Activated CD4-positive, alpha-beta T cell treated with anti-CD3 and anti-CD28 coated beads, Interleukin-2, amount 50 U/mL, for 16 hours (primary cell): Measurements from ENCODE around the gene MAP7D1.
"Not testable (repeated sequence)": the region's sequence is repeated elsewhere in the genome, so short reads cannot be mapped to it uniquely, and the experiment has no call there.

Experiments
- DNase-seq: peaks from one replicate; pipeline ENCODE4 v3.0.0-alpha.2; 2020

The MAP7D1 gene

DNA sequence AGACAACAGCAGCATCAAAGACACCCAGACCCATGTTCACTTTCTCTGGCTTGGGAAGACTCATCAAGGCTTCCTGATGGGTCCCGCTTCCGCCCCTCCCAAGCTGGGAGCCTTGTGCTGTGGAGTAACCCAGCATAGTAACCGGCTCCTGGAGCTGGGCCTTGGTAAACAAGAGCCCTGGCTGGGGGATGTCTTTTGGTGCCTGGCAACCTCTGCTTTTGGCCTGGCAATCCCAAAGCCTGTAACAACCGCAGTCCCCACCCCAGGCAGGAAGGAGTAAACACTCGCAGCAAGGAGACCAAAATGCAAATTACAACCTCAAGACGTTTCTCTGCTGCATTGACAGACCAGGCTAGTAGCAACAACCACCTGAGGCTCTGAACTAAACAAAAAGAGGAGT, 51.4 kb downstream of the MAP7D1 start:
- DNase-seq, result no peak

DNA sequence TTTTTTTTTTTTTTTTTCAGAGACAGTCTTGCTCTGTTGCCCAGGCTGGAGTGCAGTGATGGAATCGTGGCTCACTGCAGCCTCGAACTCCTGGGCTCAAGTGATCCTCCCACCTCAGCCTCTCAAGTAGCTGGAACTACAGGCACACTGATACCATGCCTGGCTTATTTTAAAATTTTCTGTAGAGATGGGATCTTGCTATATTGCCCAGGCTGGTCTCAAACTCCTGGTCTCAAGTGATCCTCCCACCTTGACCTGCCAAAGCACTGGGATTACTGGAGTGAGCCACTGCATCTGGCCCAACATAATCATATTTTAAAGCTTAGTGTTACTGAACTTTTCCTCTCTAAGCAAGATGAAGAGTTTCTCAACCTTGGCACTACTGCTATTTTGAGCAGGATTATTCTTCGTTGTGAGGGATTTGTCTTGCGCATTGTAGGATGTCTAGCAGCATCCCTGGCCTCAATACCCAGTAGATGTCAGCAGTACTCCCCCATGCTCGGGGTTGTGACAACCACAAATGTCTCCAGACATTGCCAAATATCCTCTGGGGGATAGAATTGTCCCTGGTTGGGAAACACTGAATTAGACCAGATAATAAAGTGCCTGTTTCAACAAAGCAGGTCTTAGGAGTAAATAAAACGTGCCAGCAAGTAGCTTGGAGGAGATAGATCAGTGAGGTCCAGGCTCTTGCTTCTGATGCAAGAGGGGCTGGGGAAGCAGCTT, 53.2 kb downstream of the MAP7D1 start:
- DNase-seq, result no peak

DNA sequence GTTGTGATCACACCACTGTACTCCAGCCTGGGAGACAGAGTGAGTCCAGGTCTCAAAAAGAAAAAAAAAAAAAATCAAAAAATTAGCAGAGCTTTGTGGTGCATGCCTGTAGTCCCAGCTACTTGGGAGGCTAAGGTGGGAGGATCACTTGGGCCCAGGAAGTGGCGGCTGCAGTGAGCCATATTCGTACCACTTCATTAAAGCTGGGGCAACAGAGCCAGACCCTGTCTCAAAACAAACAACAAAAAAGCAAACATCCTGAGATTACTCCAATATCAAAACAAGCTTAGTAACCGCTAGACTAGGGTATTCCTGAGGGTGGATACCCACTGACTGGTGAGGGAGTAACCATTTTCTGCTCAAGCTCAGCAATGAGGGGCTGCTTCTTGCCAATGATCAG, 55.3 kb downstream of the MAP7D1 start:
- no peak for DNase-seq

- no peak for DNase-seq
Observed at GRCh38 chr1:36211841-36212240, 55.9 kb downstream of the MAP7D1 start.

DNA sequence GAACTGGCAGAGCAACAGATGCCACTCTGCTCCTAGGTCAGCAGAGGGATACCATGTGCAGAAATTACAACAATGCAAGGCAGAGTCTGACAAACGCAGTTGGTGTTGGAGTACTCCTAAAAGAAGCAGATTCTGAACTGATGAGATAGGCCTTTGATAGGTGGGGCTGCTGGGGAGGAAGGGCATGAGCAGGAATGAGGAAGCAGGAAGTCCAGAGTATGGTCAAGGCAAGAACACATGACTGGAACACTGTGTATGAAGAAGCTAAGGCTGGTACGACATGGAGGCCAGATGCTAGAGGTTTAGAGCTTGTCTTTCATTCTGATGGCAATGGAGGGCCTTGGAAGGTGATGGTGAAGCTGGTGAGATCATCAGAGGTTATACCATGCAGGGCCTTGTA, 56.8 kb downstream of the MAP7D1 start:
- no peak for DNase-seq

DNA sequence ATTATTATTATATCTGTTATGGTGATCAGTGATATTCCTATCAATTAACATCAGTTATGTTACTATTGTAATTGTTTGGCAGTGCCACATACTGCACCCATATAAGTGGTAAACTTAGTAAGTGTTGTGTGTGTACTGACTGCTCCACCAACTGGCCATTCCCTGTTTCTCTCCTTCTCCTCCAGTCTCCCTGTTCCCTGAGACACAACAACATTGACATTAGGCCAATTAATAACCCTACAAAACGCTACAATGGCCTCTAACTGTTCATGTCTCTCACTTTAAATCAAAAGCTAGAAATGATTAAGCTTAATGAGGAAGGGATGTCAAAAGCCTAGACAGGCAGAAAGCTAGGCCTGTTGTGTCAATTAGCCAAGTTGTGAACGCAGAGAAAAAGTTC, 61.7 kb downstream of the MAP7D1 start:
- no peak for DNase-seq

- DNase-seq, result not testable (repeated sequence)
Observed at GRCh38 chr1:36221901-36222300, 65.9 kb downstream of the MAP7D1 start.

- no peak for DNase-seq
Observed at GRCh38 chr1:36222481-36223380, 66.8 kb downstream of the MAP7D1 start.

GRCh38 chr1:36223381-36223995, 67.5 kb downstream of the MAP7D1 start:
- peak; percentile 70 for DNase-seq

DNA sequence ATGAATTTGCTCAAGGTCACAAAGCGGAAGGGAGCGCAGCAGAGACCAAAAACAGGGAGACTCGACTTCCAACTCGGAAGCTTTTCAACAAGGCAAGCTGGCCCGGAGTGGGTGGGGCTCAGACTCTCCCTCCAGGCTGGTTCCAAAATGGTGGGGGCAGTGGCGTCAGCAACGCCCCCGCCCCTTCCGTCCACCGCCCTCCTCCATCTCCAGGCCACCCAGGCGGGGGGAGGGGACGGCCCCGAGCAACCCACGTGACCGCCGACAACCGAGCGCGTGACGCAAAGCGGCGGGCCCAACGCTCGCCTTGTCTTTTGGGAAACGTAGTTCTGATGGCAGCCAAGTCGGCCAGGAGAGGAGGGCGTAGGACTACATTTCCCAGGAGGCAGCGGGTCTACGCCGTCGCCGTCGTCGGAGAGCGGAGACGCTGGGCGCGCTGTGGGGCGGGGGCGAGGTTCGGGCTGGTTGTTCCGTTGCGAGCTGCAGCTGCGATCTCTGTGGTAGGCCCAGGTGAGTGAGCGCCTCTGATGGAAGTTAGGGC, 68.1 kb downstream of the MAP7D1 start, which contains the start of gene THRAP3:
Gene THRAP3, plus strand, starts transcription at position 448 of the 541 bp plus-strand sequence. CDS start 58,121 bp downstream, outside the sequence.
- DNase-seq, result peak; percentile 100

- no peak for DNase-seq
Observed at GRCh38 chr1:36224537-36225282, 68.8 kb downstream of the MAP7D1 start.

DNA sequence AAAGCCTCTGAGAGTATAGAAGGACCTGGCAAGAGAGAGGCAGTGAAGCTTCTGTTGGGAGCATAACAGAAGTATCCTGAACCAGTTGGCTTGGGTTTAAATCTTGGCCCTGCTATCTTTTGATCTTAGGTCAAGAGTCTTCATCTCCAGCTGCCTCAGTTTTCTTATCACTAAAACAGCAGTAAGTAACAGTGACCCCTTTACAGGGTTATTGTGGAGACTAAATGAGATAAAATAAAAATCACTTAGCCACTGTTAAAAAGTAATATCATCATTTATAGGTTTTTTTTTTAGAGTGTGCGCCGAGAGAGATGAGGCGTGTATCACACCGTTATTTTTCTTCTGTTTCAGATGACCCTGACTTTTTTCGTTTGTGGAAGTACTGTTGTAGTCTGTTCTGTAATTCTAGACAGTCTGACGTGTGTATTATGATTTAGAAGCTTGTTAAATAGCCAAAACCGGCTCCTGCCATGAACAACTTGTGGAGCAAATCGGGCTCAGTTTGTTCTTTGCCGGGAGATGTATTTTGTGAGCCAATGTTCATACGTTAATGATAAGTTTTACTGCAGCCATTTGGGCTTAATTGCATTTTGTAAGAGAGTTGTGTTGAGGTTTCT, 69.4 kb downstream of the MAP7D1 start:
- DNase-seq, result no peak

DNA sequence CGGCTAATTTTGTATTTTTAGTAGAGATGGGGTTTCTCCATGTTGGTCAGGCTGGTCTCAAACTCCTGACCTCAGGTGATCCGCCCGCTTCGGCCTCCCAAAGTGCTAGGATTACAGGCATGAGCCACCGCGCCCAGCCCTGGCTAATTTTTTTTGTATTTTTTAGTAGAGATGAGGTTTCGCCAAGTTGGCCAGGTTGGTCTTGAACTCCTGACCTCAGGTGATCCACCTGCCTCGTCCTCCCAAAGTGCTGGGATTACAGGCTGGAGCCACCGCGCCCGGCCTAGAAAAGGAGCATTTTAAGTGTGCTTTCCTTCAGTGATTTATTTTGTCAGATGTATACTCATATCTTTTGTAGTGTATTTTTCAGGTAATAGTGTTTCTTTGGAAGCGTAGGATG, 74.3 kb downstream of the MAP7D1 start:
- DNase-seq, result not testable (repeated sequence)
